ENCODE measurements around the gene RIT2.
"Not testable (repeated sequence)": the region's sequence is repeated elsewhere in the genome, so short reads cannot be mapped to it uniquely, and the experiment has no call there.

RIT2 gene

DNA sequence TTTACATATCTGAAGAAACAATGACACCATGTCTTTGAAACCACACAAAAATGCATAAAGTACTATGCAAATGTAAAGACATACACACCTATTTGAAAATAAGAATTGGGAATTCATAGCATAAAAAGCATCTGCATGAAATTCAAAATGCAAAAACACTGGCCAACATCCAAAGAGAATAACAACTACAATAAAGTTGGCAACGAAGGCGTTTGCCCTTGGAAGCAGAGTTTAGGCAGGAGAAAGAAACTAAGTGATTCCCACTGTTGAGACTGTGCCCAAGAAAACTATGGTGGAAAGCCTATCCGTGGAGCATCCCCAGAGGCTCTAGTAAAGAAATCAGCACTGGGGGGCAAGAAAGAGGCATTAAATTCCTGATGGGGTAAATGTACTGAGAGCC is 292.8 kb downstream of the RIT2 start:
- no peak for DNase-seq

DNA sequence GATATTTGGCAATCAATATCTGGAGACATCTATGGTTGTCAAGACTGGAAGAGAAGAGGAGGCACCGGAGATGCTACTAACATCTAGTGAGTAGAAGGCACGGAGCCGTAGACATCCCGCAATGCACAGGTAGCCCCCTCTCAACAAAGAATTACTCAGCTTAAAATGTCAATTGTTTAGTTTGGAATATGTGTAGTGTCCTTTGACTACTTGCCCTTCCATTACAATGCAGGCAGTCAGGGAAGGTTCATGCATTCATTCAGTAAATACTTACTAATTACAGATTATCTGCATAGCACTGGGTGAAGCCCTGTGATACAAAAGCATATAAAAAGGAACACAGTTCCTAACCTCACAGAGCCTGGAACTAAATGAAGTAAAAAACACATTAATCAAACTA is 294.0 kb downstream of the RIT2 start:
- no peak for DNase-seq

DNA sequence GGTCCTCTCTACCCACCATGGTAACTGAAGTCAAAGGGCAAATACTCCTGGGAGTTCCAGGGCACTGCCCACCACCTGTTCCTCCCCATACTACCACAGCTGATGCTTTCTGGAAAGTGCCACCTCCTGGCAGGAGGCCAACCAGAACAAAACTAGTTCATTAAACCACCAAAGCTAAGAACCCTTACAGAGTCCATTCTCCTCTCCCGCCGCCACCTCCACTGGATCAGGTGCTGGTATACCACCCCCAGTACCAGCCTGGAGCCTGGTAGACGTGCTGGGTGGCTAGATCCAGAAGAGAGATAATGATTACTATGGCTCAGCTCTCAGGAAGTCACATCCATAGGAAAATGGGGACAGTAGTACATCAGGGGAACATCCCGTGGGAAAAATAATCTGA is 300.9 kb downstream of the RIT2 start:
- DNase-seq = no peak

DNA sequence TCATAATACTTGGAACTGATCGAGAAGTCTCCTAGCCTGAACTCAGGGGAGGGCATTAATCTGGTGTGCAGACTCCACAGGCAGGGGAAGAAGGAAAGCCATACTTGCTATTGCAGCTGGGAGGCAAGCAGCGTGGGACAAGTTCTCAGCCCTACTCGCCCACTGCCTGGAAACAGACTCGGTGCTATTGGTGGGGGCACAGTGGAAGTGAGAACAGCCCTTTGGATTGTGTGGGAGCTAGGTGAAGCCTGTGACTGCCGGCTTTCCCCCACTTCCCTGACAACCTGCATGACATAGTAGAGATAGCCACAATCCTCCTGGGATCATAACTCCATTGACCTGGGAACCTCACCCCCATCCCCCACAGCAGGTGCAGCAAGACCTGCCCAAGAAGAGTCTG is 301.3 kb downstream of the RIT2 start:
- no peak for DNase-seq

DNA sequence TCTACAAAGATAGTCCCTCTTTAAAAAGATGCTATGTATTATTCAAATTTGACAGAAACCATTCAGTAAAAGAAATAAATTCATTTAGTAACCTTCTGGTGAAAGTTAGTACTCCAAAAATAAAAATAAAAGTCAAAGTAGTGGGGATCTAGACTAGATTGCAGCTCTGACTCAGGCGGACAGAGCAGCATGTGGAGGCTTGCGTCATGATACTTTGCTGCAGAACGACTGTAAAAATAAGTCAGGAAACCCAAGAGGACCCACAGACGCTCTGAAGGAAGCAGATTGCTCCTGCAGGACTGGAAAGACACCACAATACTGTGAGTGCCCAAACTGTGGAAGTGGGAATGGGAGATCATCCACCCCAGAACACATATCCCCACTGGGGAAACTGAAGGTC is 301.9 kb downstream of the RIT2 start:
- no peak for DNase-seq

DNA sequence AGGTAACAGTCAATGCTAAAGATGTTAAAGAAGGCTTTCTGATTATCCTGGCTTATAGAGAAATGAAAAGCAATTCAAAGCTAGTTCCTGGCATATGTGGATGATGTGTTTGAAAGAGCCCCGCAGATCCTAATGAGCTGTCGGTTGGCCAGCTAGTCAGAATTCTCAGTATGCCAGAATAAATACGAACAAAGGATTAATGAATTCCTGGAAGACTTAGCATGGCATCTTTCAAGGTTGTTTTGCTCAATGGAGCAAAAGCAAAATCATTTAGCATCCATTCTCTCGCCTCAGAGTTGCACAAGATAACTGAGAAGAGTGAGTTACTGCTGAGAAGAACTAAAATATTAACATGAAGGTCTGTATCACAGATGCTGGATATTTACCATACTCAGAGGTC is 307.6 kb downstream of the RIT2 start:
- DNase-seq = no peak

DNA sequence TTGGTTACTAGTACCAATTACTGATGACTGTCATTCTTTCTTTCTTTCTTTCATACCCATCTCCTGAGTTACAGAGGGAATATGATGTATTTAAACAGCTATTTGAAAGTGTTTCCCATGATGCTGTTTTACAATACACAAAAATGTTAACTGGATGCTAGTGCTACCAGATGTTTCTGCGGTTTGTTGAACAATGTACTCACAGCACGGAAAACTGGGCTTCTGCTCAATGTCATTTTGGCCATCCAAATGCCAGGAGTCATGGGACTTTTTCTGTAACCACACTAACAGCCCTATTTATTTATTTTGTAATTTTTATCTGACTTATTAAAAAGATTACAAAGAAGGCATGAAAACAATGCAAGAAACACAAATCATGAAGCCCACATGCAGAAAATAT is 313.8 kb downstream of the RIT2 start:
- no peak for DNase-seq

DNA sequence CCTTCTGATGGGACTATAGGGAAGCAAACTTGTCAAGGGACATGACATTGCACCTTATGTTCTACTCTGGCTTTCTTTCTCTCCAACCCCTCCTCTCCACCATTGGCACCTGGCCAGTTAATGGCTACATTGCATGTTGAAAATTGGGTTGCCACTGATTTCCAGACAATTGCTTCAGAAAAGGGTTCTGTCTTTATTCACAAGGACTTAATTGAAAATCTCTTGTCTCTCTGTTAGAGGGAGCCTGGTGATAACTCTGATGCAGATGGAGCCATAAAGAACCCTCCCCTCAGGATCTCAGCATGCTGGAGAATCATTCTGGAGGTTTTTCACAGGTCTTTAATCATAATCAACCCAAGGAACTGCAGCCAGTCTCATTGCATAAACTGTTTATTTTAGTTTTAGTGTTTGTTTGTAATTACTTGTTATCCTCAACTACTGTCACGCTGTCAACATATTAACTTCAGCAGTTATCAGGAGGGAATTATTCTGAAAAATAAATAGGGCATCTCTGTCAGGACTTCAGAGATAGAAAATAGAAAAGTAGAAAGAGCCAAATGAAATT is 316.8 kb downstream of the RIT2 start:
- DNase-seq = no peak

DNA sequence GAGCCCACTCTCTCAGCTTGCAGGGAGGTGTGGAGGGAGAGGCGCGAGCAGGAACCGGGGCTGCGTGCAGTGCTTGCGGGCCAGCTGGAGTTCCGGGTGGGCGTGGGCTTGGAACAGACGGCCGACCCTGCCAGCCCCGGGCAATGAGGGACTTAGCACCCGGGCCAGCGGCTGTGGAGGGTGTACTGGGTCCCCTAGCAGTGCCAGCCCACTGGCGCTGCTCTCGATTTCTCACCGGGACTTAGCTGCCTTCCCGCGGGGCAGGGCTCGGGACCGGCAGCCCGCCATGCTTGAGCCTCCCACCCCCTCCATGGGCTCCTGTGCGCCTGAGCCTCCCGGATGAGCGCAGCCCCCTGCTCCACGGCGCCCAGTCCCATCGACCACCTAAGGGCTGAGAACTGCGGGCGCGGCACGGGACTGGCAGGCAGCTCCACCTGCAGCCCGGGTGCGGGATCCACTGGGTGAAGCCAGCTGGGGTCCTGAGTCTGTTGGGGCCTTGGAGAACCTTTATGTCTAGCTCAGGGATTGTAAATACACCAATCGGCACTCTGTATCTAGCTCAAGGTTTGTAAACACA is 320.2 kb downstream of the RIT2 start:
- DNase-seq = not testable (repeated sequence)

DNA sequence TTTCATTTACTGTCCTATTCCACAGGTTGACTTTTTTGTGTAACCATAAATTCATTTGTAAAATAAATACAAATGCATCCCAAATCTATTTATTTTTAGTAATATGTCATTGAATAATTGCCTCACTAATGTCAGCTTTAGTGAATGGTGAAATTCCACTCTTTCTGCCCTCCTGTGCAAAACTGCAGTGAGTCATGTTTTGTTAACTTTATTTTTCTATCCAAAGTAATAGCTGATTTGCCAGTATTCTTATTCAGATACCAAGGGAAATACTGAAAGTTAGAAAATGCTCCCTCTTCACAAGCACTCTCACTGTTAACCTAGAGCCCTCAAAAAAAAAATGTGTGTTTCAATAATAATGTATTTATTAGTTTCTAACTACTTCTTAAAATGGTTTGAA is 322.8 kb downstream of the RIT2 start:
- no peak for DNase-seq

DNA sequence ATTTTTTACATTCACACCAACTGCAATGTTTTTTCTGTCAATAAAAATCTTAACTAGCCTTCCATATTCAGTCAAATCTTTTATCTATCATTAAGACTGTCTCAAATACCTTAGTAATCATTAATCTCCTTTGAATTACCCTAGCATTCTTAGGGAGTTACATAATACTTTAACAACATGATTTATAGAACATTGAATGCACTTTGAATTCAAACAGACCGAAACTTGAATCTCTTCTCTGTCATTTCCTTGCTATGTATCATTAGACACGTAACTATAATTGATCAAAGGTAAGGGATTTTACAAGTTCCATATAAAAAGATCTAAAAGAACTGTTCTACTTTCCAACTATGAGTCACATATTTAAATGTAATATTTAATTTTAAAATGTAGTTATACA is 330.9 kb downstream of the RIT2 start:
- no peak for DNase-seq

DNA sequence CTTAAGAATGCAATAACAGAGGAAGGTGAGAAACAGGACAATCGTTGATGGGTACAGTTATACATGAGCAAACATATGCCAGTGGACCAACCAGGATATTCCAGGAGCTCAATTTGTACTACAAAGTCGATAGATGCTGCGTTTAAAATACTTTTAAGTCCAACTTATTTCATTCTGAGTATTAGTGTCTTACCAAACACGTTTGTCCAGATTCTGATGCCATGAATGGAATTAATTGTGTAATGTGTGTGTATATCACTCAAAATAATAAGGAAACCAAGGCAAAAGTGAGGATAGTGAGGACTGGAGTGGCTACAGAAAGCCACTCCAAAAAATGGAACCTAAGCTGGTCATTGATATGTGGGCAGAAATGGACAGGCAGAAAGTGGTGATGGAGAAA is 332.6 kb downstream of the RIT2 start:
- DNase-seq = no peak

DNA sequence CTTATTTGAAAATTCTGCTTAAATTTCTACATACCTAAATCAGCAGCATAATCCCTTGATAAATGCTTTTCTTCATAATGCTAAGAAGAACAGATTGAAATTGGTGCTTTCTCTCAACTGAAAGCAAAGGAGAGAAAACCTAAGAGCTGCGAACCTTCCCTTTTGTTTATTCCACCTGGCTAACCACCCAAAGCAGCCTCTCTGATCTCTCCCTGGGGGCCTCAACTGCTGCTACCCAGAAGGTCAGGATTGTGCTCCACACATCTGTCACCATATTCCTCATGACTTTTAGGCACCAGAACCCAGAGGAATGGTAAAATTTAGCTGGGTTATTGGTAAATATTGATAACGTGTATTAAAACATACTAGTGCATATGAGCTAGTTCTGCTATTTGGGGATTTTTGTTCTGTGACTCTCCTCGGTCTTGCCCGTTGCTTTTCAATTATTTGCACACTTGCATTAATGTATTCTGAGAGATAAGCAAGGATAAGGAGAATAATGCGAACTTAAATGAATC is 334.1 kb downstream of the RIT2 start:
- no peak for DNase-seq

DNA sequence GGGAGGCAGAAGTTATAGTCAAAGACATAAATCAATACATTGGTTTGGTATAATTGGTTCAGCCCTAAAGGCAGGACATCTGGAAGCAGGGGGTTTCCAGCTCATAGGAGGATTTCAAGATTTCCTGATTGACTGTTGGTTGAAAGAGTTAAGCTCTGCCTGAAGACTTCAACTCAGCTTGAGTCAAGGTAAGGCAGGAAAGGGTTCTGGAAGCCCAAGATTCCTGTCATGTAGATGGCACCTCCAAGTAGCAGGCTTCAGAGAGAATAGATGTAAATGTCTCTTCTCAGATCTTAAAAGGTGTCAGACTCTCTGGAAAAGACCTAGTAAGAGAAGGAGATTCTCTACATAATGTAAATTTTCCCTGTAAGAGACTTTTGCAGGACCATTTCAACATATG is 335.3 kb downstream of the RIT2 start:
- no peak for DNase-seq

DNA sequence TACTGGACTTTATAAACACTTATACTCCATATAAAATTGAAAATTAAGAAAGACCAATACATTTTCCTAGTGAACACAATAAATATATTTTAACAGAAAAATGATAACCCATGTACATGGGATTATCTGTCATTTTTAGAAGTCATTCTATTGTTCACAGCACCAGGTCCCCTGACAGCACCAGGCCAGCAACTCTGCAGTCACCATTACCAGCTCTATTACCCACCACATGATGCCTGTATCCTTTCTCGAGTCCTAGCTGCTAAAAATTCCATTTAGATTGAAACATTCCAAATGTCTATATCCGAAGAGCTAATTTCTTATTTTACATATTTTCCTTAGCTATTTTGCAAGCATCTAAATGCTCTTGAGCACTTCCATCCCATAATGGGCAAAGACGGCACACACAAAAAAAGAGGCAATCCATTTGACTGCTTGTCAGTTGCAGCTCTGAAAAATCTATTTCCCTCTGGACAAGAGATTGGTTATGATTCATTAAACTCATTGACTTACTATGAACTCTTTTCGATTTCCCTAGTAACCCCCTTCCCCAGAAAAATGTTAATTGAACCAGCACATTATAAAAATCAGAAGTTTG is 336.9 kb downstream of the RIT2 start:
- no peak for DNase-seq

DNA sequence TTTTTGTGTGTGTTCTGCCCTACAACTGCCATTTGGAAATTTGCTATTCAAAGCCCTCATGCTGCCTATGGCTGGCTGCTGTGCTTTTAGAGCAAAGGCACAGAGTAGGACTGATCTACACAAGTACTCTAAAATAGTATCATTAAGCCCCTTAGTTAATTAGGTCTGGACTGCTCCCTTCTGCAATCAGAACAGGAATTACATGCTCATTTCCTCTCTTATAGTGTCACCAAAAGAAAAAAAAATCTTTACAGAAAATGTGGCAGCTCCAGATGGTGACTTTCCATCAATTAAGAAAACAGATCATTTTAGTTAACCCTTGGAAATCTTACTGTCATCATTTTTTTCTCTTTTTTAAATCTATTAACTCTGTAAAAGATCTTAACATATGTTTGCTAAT is 337.5 kb downstream of the RIT2 start:
- no peak for DNase-seq

DNA sequence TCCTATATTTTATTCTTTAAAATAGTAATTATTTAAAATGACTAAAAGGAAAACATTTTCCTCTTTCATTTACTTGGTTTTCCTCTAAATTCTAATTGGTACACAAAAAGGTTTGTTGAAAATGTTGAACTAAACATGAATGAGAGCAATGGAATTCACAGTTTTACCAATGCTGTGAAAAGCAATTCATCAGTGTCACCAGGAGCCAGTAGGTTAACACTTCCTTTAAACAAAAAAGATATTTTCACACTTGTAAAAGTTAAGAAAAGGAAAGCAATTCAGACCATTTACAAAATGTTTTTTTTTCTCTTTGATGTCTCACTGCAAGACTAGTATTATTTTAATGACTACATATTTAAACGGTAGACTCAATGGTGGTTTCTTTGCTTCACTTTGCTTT is 341.6 kb downstream of the RIT2 start:
- DNase-seq = no peak

DNA sequence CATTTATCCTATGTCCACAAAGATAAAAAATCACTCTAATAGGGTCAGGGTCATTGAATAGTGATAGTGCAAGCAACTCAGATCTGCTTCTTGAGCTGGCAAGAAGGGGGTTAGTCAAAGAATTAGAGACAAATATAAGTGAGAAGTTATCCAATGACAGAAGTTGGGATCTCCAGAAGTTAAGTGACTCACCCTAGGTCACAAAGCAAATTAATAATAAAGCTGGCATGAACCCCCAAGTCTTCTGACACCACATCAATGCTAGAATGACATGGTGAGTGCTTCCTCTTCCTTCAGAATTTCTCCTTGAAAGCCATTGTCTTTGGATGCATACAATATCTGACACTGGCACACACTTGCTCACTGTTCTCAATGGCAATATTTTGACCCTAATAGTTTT is 343.5 kb downstream of the RIT2 start:
- DNase-seq = no peak

DNA sequence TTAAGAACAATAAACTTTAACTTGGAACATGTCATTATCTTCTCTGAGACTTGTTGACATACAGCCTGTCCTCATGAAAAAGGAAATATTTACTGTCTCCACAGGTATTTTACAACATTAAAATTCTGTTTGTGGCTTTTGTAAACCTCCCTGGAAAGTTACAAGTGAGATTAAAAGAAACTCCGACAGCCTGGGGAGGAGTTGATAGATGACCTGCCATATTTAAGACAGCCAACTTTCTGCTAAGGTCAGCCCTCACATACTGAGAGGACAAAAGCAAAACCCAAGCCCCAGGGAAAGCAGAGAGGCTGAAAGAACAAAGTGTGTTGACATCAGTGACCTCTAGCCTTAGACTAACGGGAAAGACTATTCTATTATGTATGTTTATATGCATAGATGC is 350.2 kb downstream of the RIT2 start:
- DNase-seq = no peak

DNA sequence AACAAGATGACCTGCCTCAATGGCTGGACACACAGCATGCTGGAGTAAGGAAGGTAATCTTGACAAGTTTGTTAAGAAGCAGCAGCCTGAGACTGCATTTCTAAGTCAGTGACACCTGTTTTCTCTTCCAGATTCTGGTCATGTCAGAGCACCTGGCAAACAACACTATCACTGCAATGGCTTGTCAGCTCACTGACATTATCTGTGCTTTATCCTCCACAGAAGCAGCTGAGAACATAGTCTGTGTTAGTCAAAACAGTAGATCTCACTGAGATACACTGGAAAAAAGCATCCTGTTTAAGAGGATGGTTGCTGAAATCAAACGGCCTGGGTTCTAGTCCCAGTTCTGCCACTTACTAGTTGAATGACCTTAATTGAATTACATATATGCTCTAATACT is 355.2 kb downstream of the RIT2 start:
- DNase-seq = no peak

DNA sequence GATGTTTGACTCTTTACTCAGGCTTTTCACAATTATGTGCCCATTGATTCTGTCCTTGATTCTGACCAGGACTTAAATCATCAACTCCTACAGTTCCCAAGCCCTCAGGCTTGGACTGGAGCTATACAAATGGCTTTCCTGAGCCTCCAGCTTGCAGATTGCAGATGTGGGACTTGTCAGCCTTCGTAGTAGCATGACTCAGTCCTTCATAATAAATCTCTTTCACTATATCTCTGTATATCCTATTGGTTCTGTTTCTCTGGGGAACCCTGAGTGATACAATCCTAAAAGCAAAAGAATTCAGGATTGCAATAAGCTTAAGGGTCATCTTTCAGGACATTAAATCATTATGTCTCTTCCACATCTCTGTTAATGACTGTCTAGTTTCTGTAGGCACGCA is 356.6 kb downstream of the RIT2 start:
- no peak for DNase-seq

DNA sequence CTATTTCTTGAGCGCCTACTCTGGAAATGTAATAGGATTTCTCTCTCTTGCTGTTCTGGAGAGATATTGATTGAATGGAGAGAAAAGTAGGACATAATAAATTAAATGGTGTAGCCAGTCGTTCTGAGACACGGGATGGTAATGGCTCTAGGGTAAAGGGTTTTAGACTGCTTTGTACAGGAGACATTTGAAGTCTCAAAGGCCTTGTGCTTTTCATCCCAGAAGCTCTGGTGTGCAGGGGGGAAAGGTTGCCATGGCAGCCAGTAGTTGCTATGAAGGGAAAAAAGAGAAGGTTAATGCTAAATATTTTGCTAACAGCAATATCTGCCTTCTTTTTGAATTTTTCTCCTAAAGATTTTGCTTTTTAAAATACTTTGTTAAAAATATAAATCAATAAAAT is 359.3 kb downstream of the RIT2 start:
- no peak for DNase-seq

DNA sequence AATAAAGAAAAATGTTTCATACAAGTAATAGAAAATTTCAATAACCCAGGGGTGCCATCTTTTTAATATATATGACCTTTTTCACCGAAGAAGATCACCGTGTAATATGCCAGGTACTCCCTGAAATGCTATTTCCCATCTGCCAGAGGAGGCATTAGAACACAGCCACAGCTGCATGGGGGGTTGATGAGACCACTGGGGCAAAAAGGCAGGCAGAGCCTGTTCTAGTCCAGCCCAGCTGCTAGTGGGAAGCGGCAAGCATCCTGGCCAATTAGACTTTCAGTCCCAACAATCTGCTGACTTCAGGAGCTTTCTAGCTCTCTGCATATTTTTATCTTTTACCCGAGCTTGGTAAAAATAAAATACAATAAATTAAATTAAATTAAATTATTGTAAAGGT is 362.6 kb downstream of the RIT2 start:
- no peak for DNase-seq

DNA sequence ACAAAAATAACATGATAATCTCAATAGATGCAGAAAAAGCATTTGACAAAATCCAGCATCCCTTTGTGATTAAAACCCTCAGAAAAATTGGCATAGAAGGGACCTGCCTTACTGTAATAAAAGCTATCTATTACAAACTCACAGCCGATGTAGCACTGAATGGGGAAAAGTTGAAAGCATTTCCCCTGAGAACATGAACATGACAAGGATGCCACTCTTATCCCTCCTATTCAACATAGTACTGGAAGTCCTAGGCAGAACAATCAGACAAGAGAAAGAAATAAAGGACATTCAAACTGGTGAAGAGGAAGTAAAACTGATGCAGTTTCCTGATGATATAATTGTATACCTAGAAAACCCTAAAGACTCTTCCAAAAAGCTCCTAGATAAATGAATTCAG is 368.7 kb downstream of the RIT2 start:
- DNase-seq = no peak

DNA sequence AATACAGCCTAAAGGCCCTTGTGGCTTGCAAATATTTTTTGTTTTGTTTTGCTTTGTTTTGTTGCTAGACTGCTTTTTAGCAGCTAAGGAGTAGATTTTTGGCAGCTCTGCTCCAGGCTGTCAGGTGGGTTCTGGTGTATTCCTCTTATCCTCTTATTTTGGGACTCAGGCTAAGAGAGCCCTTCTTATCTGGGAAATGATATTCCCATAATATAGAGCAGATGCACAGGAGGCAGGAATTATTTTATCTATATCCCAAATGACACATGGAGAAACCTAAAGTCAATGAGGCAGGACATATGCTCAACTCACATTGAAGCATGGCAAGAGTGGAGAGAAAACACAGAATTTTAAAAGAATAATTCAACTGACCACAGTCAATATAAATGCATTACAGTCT is 369.6 kb downstream of the RIT2 start:
- no peak for DNase-seq

Measured in activated naive CD4-positive, alpha-beta T cell (primary cell).